Naive B cell (primary cell): Measurements from ENCODE around the gene PLAGL2. TPM values are rescaled to one million over a fixed set of nuclear protein-coding genes. Genes with fewer than 3 reads are reported as not detected.
"Not testable (repeated sequence)": the region's sequence is repeated elsewhere in the genome, so short reads cannot be mapped to it uniquely, and the experiment has no call there.

Source experiments
- ATAC-seq, 2 donors: fragments of 150-1000 bp; cut with Tn5 transposase; 2 replicates each; pipeline ENCODE4 v1.10.0; 2021; ENCODE audit warnings: low read depth in 2 of 2, mild to moderate bottlenecking in 2 of 2, moderate library complexity in 2 of 2
- DNase-seq: peaks from one replicate; pipeline ENCODE4 v3.0.0; 2022
- H3K27ac Mint-ChIP-seq, 6 donors: one replicate each; pipeline ENCODE4 v1.8.0; 2020 to 2022; ENCODE audit warnings: mild to moderate bottlenecking in 6 of 6, mixed read lengths in 6 of 6, moderate library complexity in 5 of 6, inconsistent platforms in 2 of 6
- H3K27me3 Mint-ChIP-seq, 3 donors: one replicate each; pipeline ENCODE4 v1.8.0; 2021 to 2022; ENCODE audit warnings: mixed read lengths in 3 of 3, mild to moderate bottlenecking in 1 of 3
- H3K36me3 Mint-ChIP-seq, 2 donors: one replicate each; pipeline ENCODE4 v1.8.0; 2020 to 2022; ENCODE audit warnings: mixed read lengths in 2 of 2, inconsistent platforms in 1 of 2, mild to moderate bottlenecking in 1 of 2
- H3K4me1 Mint-ChIP-seq, 3 donors: one replicate each; pipeline ENCODE4 v1.8.0; 2020 to 2022; ENCODE audit warnings: mixed read lengths in 3 of 3, inconsistent platforms in 1 of 3, mild to moderate bottlenecking in 1 of 3, moderate library complexity in 1 of 3
- H3K4me3 Mint-ChIP-seq, 8 donors: one replicate each; pipeline ENCODE4 v1.8.0; 2020 to 2022; ENCODE audit warnings: mild to moderate bottlenecking in 8 of 8, mixed read lengths in 8 of 8, moderate library complexity in 8 of 8, inconsistent platforms in 2 of 8
- H3K9me3 Mint-ChIP-seq, 7 donors: one replicate each; pipeline ENCODE4 v1.8.0; 2020 to 2022; ENCODE audit warnings: mixed read lengths in 7 of 7, mild to moderate bottlenecking in 5 of 7, inconsistent platforms in 2 of 7, moderate library complexity in 1 of 7
- polyA plus RNA-seq, 6 donors: library from polyadenylated mRNA; unstranded; fragments of 300-500 nt; fragmentation: Illumina TruSeq; gene quantifications; one replicate each; pipeline ENCODE4 v1.2.3, GENCODE V29; 2021; ENCODE audit warnings: low read depth in 6 of 6

Gene PLAGL2, protein sequence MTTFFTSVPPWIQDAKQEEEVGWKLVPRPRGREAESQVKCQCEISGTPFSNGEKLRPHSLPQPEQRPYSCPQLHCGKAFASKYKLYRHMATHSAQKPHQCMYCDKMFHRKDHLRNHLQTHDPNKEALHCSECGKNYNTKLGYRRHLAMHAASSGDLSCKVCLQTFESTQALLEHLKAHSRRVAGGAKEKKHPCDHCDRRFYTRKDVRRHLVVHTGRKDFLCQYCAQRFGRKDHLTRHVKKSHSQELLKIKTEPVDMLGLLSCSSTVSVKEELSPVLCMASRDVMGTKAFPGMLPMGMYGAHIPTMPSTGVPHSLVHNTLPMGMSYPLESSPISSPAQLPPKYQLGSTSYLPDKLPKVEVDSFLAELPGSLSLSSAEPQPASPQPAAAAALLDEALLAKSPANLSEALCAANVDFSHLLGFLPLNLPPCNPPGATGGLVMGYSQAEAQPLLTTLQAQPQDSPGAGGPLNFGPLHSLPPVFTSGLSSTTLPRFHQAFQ
- polyA plus RNA-seq, result 1 to 10 TPM; 3.1 to 6.8 (median 3.9) TPM

GRCh38 chr20:32207626-32208498 is at the start of gene PLAGL2, which contains the start of gene POFUT1:
Gene PLAGL2 (minus strand): TSS chr20:32207743. CDS start chr20:32202178, 5,565 bp downstream.
Gene POFUT1 (plus strand): TSS chr20:32207880. CDS start chr20:32207942, 62 bp downstream.
- Mint-ChIP-seq H3K36me3 (peaks cover 0 to 10% of the 10 kb centered on the region in 2 donors), H3K27me3 (no peaks in the 10 kb centered on the region), H3K27ac (peak within 1 kb of the TSS; percentile 92 to 98 (median 95)), H3K9me3 (no peaks in the 10 kb centered on the region), H3K4me1 (peaks cover 65 to 77% (median 74%) of the 10 kb centered on the region in 3 donors), H3K4me3 (peak within 1 kb of the TSS; percentile 87 to 98 (median 96))
- ATAC-seq, result peak; percentile 97
- peak; percentile 88 for DNase-seq

GRCh38 chr20:32252189-32252588 is 44.6 kb upstream of the PLAGL2 start:
- H3K27ac Mint-ChIP-seq, result peak overlapping the region in 1 of 6 donors; percentile 49
- no peaks in the 10 kb centered on the region for H3K36me3 Mint-ChIP-seq
- H3K4me1 Mint-ChIP-seq, result peaks cover 4 to 16% (median 9%) of the 10 kb centered on the region in 3 donors
- peak overlapping the region in 1 of 8 donors; percentile 65 for H3K4me3 Mint-ChIP-seq
- ATAC-seq, result no peak
- H3K9me3 Mint-ChIP-seq, result peaks cover 0 to 4% (median 0%) of the 10 kb centered on the region in 7 donors
- DNase-seq, result no peak
- H3K27me3 Mint-ChIP-seq, result peaks cover 0 to 5% (median 0%) of the 10 kb centered on the region in 3 donors

GRCh38 chr20:32251470-32251869 is 43.9 kb upstream of the PLAGL2 start:
- Mint-ChIP-seq H3K4me3 (no peak overlapping the region), H3K36me3 (no peaks in the 10 kb centered on the region), H3K27me3 (peaks cover 0 to 5% (median 0%) of the 10 kb centered on the region in 3 donors), H3K27ac (peak overlapping the region in 1 of 6 donors; percentile 22), H3K9me3 (peaks cover 0 to 4% (median 0%) of the 10 kb centered on the region in 7 donors), H3K4me1 (peaks cover 4 to 16% (median 9%) of the 10 kb centered on the region in 3 donors)
- ATAC-seq (no peak), DNase-seq (no peak)

DNA sequence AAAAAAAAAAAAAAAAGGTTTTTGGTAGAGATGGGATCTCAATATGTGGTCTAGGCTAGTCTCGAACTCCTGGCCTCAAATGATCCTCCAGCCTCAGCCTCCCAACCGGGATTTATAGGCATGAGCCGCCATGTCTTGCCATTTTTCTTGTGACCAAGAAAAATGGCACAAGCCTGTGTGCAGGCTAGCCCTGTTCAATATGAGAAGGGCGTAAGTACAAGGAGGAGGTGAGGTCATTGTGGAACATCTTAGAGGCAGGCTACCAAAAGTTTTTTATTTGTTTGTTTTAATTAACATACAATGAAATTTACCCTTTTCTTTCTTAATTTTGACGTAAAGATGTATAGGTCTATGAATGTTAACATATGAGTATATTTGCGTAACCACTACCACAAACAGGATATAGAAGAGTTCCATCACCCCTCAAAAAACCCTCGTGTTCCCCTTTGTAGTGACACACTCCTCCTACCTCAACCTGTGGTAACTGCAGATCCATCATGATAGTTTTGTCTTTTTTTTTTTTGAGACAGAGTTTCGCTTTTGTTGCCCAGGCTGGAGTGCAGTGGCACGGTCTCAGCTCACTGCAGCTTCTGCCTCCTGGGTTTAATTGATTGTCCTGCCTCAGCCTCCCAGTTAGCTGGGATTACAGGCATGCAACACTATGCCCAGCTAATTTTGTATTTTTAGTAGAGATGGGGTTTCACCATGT is 41.6 kb upstream of the PLAGL2 start:
- Mint-ChIP-seq H3K4me3 (no peak overlapping the region), H3K36me3 (no peaks in the 10 kb centered on the region), H3K27me3 (peaks cover 0 to 5% (median 0%) of the 10 kb centered on the region in 3 donors), H3K4me1 (peaks cover 4 to 16% (median 9%) of the 10 kb centered on the region in 3 donors), H3K9me3 (peaks cover 0 to 4% (median 0%) of the 10 kb centered on the region in 7 donors), H3K27ac (peak overlapping the region in 1 of 6 donors; percentile 84)
- DNase-seq (no peak), ATAC-seq (peak; percentile 13 to 55)

DNA sequence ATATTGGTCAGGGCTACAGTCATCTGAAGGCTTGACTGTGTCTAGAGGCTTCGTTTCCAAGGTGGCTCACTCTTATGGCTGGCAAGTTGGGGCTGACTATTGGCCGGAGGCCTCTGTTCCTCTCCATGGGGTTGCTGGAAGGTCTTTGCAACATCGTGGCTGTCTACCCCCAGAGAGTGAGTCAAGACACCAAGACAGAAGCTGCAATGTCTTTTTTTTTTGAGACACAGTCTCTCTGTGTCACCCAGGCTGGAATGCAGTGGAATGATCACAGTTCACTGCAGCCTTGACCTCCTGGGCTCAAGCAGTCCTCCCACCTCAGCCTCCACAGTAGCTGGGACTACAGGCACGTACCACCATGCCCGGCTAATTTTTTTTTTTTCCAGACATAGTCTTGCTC is 40.5 kb upstream of the PLAGL2 start:
- Mint-ChIP-seq H3K9me3 (no peaks in the 10 kb centered on the region), H3K4me1 (peaks cover 4 to 12% (median 9%) of the 10 kb centered on the region in 3 donors), H3K4me3 (no peak overlapping the region), H3K36me3 (no peaks in the 10 kb centered on the region), H3K27ac (no peak overlapping the region), H3K27me3 (peaks cover 0 to 5% (median 0%) of the 10 kb centered on the region in 3 donors)
- DNase-seq (no peak), ATAC-seq (no peak)

- peak overlapping the region in 2 of 6 donors; percentile 72 to 78 for H3K27ac Mint-ChIP-seq
- H3K4me1 Mint-ChIP-seq, H3K36me3 Mint-ChIP-seq, ATAC-seq, DNase-seq, H3K4me3 Mint-ChIP-seq, H3K9me3 Mint-ChIP-seq, H3K27me3 Mint-ChIP-seq: not testable (repeated sequence)
Observed at GRCh38 chr20:32246208-32246607, 38.7 kb upstream of the PLAGL2 start.

DNA sequence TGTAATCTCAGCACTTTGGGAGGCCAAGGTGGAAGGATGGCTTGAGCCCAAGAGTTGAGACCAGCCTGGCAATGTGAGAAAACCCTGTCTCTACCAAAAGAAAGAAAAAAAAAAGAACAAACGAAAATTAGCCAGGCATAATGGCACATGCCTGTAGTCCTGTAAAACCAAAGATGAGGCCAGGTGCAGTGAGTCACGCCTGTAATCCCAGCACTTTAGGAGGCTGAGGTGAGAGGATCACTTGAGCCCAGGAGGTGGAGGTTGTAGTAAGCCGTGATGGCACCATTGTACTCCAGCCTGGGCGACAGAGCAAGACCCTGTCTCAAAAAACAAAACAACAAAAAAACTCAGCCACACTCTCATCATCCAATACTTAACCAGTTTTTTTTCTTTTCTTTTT is 37.4 kb upstream of the PLAGL2 start:
- DNase-seq (no peak), ATAC-seq (no peak)
- no peak overlapping the region for H3K4me3 Mint-ChIP-seq
- H3K27me3 Mint-ChIP-seq, result no peaks in the 10 kb centered on the region
- peaks cover 6 to 9% (median 7%) of the 10 kb centered on the region in 3 donors for H3K4me1 Mint-ChIP-seq
- no peaks in the 10 kb centered on the region for H3K36me3 Mint-ChIP-seq
- no peaks in the 10 kb centered on the region for H3K9me3 Mint-ChIP-seq
- no peak overlapping the region for H3K27ac Mint-ChIP-seq

- peak overlapping the region in 2 of 6 donors; percentile 32 to 57 for H3K27ac Mint-ChIP-seq
- no peaks in the 10 kb centered on the region for H3K27me3 Mint-ChIP-seq
- no peak for ATAC-seq
- H3K9me3 Mint-ChIP-seq, result no peaks in the 10 kb centered on the region
- no peak overlapping the region for H3K4me3 Mint-ChIP-seq
- H3K36me3 Mint-ChIP-seq, result no peaks in the 10 kb centered on the region
- peaks cover 10 to 12% (median 12%) of the 10 kb centered on the region in 3 donors for H3K4me1 Mint-ChIP-seq
- DNase-seq, result no peak
Observed at GRCh38 chr20:32244150-32244823, 36.7 kb upstream of the PLAGL2 start.

DNA sequence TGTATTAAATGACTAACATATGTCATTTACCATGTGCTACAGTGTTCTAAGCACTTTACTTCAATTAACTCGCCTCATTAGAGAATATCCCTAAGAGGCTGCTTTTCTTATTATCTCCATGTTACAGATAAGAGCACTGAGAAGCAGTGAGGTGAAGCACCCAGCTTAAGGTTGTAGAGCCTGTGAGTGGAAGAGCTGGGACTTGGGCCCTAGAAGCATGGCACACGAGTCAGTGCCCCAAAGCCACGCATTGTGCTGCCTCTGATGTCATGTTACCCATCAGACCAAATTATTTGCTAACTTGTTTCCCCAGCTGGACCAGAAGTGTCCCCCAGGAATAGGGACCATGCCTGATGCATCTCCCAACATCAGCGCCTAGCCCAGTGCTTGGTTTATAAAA is 34.3 kb upstream of the PLAGL2 start:
- no peak for DNase-seq
- Mint-ChIP-seq H3K4me1 (peaks cover 10 to 12% (median 11%) of the 10 kb centered on the region in 3 donors), H3K27me3 (no peaks in the 10 kb centered on the region), H3K27ac (no peak overlapping the region), H3K4me3 (no peak overlapping the region), H3K9me3 (no peaks in the 10 kb centered on the region), H3K36me3 (no peaks in the 10 kb centered on the region)
- ATAC-seq, result no peak

DNA sequence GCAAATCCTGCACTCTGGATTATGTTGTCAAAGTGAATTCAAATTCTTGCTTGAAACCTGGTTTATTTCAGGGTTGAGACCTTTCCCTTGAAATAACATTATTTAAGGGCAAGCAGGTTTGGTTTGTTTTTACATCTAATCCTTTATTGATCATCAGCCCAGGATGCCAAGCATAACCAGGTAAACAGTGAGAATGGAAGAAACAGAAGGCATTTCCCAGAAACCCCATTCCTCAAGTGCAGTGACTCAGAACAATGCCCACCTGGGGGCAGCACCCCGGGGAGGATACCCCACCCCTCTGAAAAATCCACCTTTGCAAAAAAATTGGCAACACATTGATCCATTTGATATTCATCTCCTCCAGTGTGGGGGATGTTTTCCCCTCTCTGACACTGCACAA is 32.7 kb upstream of the PLAGL2 start:
- Mint-ChIP-seq H3K36me3 (peaks cover 0 to 8% of the 10 kb centered on the region in 2 donors), H3K9me3 (no peaks in the 10 kb centered on the region), H3K27ac (peak overlapping the region in 3 of 6 donors; percentile 27 to 51 (median 31)), H3K27me3 (no peaks in the 10 kb centered on the region), H3K4me3 (no peak overlapping the region), H3K4me1 (peaks cover 10 to 12% (median 11%) of the 10 kb centered on the region in 3 donors)
- DNase-seq, result no peak
- no peak for ATAC-seq

DNA sequence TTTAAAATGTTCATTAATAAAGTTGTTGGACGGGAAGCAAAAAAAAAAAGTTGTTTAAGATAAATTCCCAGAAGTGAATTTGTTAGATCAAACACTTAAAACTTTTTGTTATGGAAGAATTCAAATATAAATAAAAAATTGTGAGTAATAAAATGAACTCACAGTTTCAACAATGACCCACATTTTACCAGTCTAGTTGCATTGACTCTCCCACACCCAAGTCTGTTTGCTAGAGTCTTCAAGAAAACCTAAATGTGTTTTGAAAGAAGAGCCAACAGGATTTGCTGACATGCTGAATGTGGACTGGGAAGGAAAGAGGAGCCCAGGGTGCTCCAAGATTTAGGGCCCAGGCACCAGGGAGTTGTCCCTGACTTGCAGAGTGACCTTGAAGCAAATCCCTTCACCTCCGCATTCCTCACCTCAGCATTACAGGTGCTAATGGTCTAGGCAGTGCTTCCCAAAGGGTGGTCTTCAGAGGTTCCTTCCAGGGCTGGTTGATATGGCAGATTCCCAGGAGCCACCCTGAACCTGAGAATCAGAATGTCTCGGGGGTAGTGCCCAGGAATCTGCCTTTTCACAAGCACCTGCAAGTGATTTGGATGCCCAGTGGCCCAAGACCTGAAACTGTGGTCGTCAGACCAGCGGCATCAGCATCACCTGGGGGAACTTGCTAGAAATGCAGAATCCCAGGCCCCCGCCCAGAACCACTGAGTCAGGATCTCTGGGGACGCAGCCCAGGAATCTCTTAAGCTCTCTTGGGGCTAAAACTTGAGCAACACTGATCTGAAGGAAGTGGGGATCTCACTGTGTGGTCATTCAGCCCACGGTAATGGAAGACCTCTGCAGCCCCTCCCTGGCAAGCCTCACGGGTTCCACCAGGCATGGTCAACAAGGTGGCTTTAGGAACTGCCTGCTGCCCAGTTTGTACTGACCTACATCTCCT is 31.2 kb upstream of the PLAGL2 start:
- no peak overlapping the region for H3K4me3 Mint-ChIP-seq
- no peaks in the 10 kb centered on the region for H3K9me3 Mint-ChIP-seq
- H3K4me1 Mint-ChIP-seq, result peaks cover 10 to 14% (median 12%) of the 10 kb centered on the region in 3 donors
- peak overlapping the region in 1 of 6 donors; percentile 44 for H3K27ac Mint-ChIP-seq
- ATAC-seq, result no peak
- H3K27me3 Mint-ChIP-seq, result no peaks in the 10 kb centered on the region
- peaks cover 5 to 10% of the 10 kb centered on the region in 2 donors for H3K36me3 Mint-ChIP-seq
- no peak for DNase-seq
